H1 (cell line): Measurements from ENCODE around the gene ZNF576. TPM values are rescaled to one million over a fixed set of nuclear protein-coding genes. Genes with fewer than 3 reads are reported as not detected.
A peak's percentile ranks its signal among the peaks of the same experiment; 100 is the strongest.

Source experiments
- CTCF ChIA-PET: fragments of 300-600 bp; sonication (Branson Sonifier 250); formaldehyde crosslinking; loops from one replicate; lab custom pipeline; 2021; ENCODE audit not compliant: partially characterized antibody; lab: Charles Lee
- POLR2A ChIA-PET: fragments of 300-600 bp; sonication (Branson Sonifier 250); formaldehyde crosslinking; loops from one replicate; lab custom pipeline; 2021; ENCODE audit warnings: inconsistent platforms; ENCODE audit not compliant: partially characterized antibody; lab: Charles Lee
- DNase-seq, 2 experiments: peaks; one replicate each; pipeline versions ENCODE4 v3.0.0 to v3.0.0-alpha.2; 2010 to 2022; ENCODE audit warnings: low spot score in 2 of 2, low read depth in 1 of 2, mixed read lengths in 1 of 2
- FAIRE-seq: peaks from 2 replicates; lab custom pipeline; 2011; peaks lifted over from hg19 to GRCh38; lab: Jason Lieb, UNC
- H2AFZ ChIP-seq: 2 replicates; pipeline ENCODE4 v1.8.1; 2012; ENCODE audit warnings: low read length, inconsistent platforms
- H2AK5ac ChIP-seq: 2 replicates; pipeline ENCODE4 v1.6.1; 2013; ENCODE audit warnings: low read depth, low read length
- H2BK120ac ChIP-seq: replicated peaks from 2 replicates; pipeline ENCODE3; 2013; ENCODE audit warnings: low read depth, low read length, inconsistent platforms
- H2BK12ac ChIP-seq: 2 replicates; pipeline ENCODE4 v1.6.1; 2013; ENCODE audit warnings: low read depth, low read length
- H2BK15ac ChIP-seq: 2 replicates; pipeline ENCODE4 v1.6.1; 2013; ENCODE audit warnings: low read length
- H2BK20ac ChIP-seq: 2 replicates; pipeline ENCODE4 v1.6.1; 2013; ENCODE audit warnings: low read length
- H2BK5ac ChIP-seq: 2 replicates; pipeline ENCODE4 v1.6.1; 2013; ENCODE audit warnings: low read depth, low read length
- H3K14ac ChIP-seq: 2 replicates; pipeline ENCODE4 v1.6.1; 2013; ENCODE audit warnings: inconsistent platforms; ENCODE audit not compliant: insufficient read length
- H3K18ac ChIP-seq: 2 replicates; pipeline ENCODE4 v1.6.1; 2013; ENCODE audit warnings: low read length; ENCODE audit errors: extremely low read depth
- H3K23ac ChIP-seq: 2 replicates; pipeline ENCODE4 v1.6.1; 2013; ENCODE audit warnings: inconsistent platforms; ENCODE audit not compliant: insufficient read length
- H3K23me2 ChIP-seq: 2 replicates; pipeline ENCODE4 v1.6.1; 2013; ENCODE audit warnings: low read depth, low read length
- H3K27ac ChIP-seq: 2 replicates; pipeline ENCODE4 v1.6.1; 2011; ENCODE audit warnings: low read depth, low read length, inconsistent platforms
- H3K27me3 ChIP-seq, 4 experiments: replicated peaks in 1 of 4; 1 replicate in 1 of 4; 2 replicates in 3 of 4; pipeline versions ENCODE4 v1.6.1 to v1.8.1; 2011 to 2013; ENCODE audit warnings: low read length in 3 of 4, mild to moderate bottlenecking in 3 of 4, inconsistent platforms in 2 of 4, mixed read lengths in 2 of 4, moderate library complexity in 1 of 4; ENCODE audit not compliant: control insufficient read depth in 3 of 4, insufficient read depth in 3 of 4; ENCODE audit errors: extremely low read depth in 1 of 4
- H3K36me3 ChIP-seq, 4 experiments: 2 replicates each; pipeline versions ENCODE4 v1.6.1 to v1.8.1; 2011 to 2013; ENCODE audit warnings: mild to moderate bottlenecking in 4 of 4, low read length in 3 of 4, moderate library complexity in 2 of 4, control low read depth in 1 of 4, inconsistent platforms in 1 of 4; ENCODE audit not compliant: insufficient read depth in 4 of 4, control insufficient read depth in 2 of 4
- H3K4ac ChIP-seq: replicated peaks from 2 replicates; pipeline ENCODE3; 2013; ENCODE audit warnings: low read length, low read depth, mixed read lengths, inconsistent platforms; ENCODE audit not compliant: insufficient read length
- H3K4me1 ChIP-seq, 4 experiments: replicated peaks in 1 of 4; 1 replicate in 1 of 4; 2 replicates in 3 of 4; pipeline versions ENCODE4 v1.6.1 to v1.8.1; 2011 to 2013; ENCODE audit warnings: low read length in 3 of 4, inconsistent platforms in 2 of 4, mixed read lengths in 1 of 4; ENCODE audit not compliant: insufficient read depth in 4 of 4, control insufficient read depth in 3 of 4
- H3K4me2 ChIP-seq, 2 experiments: 2 replicates each; pipeline versions ENCODE4 v1.6.1 to v1.8.1; 2011 to 2013; ENCODE audit warnings: low read depth in 2 of 2, low read length in 2 of 2, control low read depth in 1 of 2, inconsistent platforms in 1 of 2, mild to moderate bottlenecking in 1 of 2; ENCODE audit not compliant: insufficient read depth in 1 of 2
- H3K4me3 ChIP-seq, 4 experiments: fragments of 200-600, 300-600 bp in 1 of 4; sonication (generic), shearing (Covaris generic), sonication (Bioruptor Twin) in 1 of 4; 2 replicates each; pipeline versions ENCODE4 v1.5.1 to v1.8.1; 2011 to 2016; ENCODE audit warnings: low read length in 4 of 4, low read depth in 3 of 4, control low read depth in 2 of 4, inconsistent platforms in 2 of 4, mild to moderate bottlenecking in 2 of 4, mixed read lengths in 1 of 4, moderate library complexity in 1 of 4; ENCODE audit not compliant: insufficient read depth in 2 of 4; ENCODE audit errors: extremely low read depth in 1 of 4
- H3K56ac ChIP-seq: replicated peaks from 2 replicates; pipeline ENCODE3; 2013; ENCODE audit warnings: low read depth, mild to moderate bottlenecking, mixed read lengths, low read length, inconsistent platforms; ENCODE audit not compliant: insufficient read length
- H3K79me1 ChIP-seq: 2 replicates; pipeline ENCODE4 v1.6.1; 2013; ENCODE audit warnings: low read depth, low read length, control low read depth
- H3K79me2 ChIP-seq, 2 experiments: 2 replicates each; pipeline versions ENCODE4 v1.6.1 to v1.8.1; 2012 to 2013; ENCODE audit warnings: low read length in 2 of 2, mild to moderate bottlenecking in 2 of 2, inconsistent platforms in 1 of 2; ENCODE audit not compliant: insufficient read depth in 2 of 2, control insufficient read depth in 1 of 2
- H3K9ac ChIP-seq, 4 experiments: replicated peaks in 1 of 4; 1 replicate in 1 of 4; 2 replicates in 3 of 4; pipeline versions ENCODE4 v1.6.1 to v1.8.1; 2011 to 2013; ENCODE audit warnings: low read depth in 3 of 4, low read length in 3 of 4, control low read depth in 2 of 4, mild to moderate bottlenecking in 2 of 4, moderate library complexity in 2 of 4, inconsistent platforms in 1 of 4; ENCODE audit errors: extremely low read depth in 1 of 4
- H3K9me3 ChIP-seq, 2 experiments: 2 replicates each; pipeline versions ENCODE4 v1.6.1 to v1.8.1; 2012 to 2013; ENCODE audit warnings: mild to moderate bottlenecking in 2 of 2, moderate library complexity in 2 of 2, control low read depth in 1 of 2, inconsistent platforms in 1 of 2, low read depth in 1 of 2, low read length in 1 of 2, mixed read lengths in 1 of 2; ENCODE audit not compliant: insufficient read depth in 2 of 2
- H4K20me1 ChIP-seq, 2 experiments: replicated peaks in 1 of 2; 2 replicates each; pipeline versions ENCODE3 to v1.8.1; 2011 to 2013; ENCODE audit warnings: inconsistent platforms in 2 of 2, low read length in 2 of 2, mild to moderate bottlenecking in 1 of 2; ENCODE audit not compliant: insufficient read depth in 2 of 2, control insufficient read depth in 1 of 2
- H4K5ac ChIP-seq: 2 replicates; pipeline ENCODE4 v1.6.1; 2013; ENCODE audit warnings: low read length, low read depth, mixed read lengths, inconsistent platforms; ENCODE audit not compliant: insufficient read length
- H4K8ac ChIP-seq: 2 replicates; pipeline ENCODE4 v1.8.0; 2013; ENCODE audit warnings: mild to moderate bottlenecking, moderate library complexity, low read length, inconsistent platforms; ENCODE audit not compliant: insufficient read depth; ENCODE audit errors: extremely low read depth
- H4K91ac ChIP-seq: replicated peaks from 2 replicates; pipeline ENCODE3; 2013; ENCODE audit warnings: low read length, mixed read lengths, inconsistent platforms; ENCODE audit not compliant: insufficient read length
- ATF2 ChIP-seq: IDR thresholded peaks from 2 replicates; pipeline ENCODE4 v1.6.1; 2012; ENCODE audit warnings: low read length, inconsistent platforms
- ATF3 ChIP-seq: IDR thresholded peaks from 2 replicates; pipeline ENCODE4 v1.6.1; 2011; ENCODE audit warnings: low read depth, mild to moderate bottlenecking, low read length; ENCODE audit not compliant: insufficient read depth
- WGBS, 2 experiments: shearing (Covaris generic) in 1 of 2; methylation state at CpG; one replicate each; pipeline versions ENCODE4 v1.1.6 to v1.1.7; 2013 to 2015; ENCODE audit warnings: low lambda C conversion rate in 2 of 2, mixed read lengths in 2 of 2, inconsistent platforms in 1 of 2, low coverage in 1 of 2, missing lambda C conversion rate in 1 of 2; ENCODE audit not compliant: insufficient replicate concordance in 2 of 2, insufficient coverage in 1 of 2, insufficient read length in 1 of 2; ENCODE audit errors: extremely low coverage in 1 of 2, missing lambda C conversion rate in 1 of 2; 5-methylcytosine and 5-hydroxymethylcytosine counted together
- polyA plus RNA-seq, 7 experiments: library from polyadenylated mRNA; depleted of rRNA in 3 of 7; stranded (reverse) in 5 of 7; unstranded in 2 of 7; fragments of >200 nt in 5 of 7; fragments of 200-250 nt in 2 of 7; gene quantifications; 1 replicate in 5 of 7; 2 replicates in 1 of 7; 4 replicates in 1 of 7; pipeline versions ENCODE4 v1.2.1 to v1.2.3, GENCODE V29; 2011 to 2013; ENCODE audit warnings: missing spikeins in 2 of 7, mixed read lengths in 2 of 7
- total RNA-seq: library from RNA; stranded (reverse); fragmentation: NEBNext Ultra II Directional; extraction: Animal tissue kit (Norgen Biotek cat#: 25700); gene quantifications from 2 replicates; pipeline ENCODE4 v1.2.1, GENCODE V29; 2021

The ZNF576 gene
- total and polyA plus RNA-seq, 2 of the 8 experiments (the other 6 are each of a cell fraction or from before 2014, with no cell fraction given), result 13.6 to 32.4 TPM

DNA sequence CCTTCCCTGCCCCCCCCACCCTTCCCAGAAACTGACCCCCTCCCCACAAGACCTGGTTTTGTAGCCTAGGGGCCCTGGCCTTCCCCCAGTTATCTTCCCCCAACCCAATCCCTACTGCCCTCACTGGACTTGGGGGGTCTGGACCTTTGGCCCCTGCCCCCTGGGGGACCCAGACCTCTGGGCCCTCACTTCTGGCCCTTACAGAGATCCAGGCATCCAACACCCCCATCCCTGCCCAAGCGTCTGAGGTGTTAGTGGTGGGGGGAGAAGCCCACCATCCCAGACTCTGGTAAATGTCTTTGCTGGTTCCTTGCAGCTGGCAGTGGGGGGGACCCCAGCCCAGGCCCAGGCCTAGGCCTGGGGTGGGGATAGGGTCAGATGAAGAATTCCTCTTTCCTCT, 26.6 kb downstream of the ZNF576 start:
- no peaks in the 10 kb centered on the region for H3K9me3 ChIP-seq
- no peak overlapping the region for H2BK120ac ChIP-seq
- no peak overlapping the region for H4K8ac ChIP-seq
- no peaks in the 10 kb centered on the region; a peak in 2 of 8 replicates for H3K36me3 ChIP-seq
- POLR2A ChIA-PET, result interaction anchor here (0.6 to 2.1 kb wide), 6 partner anchors 13 to 40 kb away, joined by 3 to 12 read pairs (median 4); partner anchors contain the start of genes IRGQ and ZNF576
- peaks cover 10% of the 10 kb centered on the region for H3K23me2 ChIP-seq
- CTCF ChIA-PET, result interaction anchor here (1.6 kb wide), 1 partner anchor 29 kb away, joined by 10 read pairs; no protein-coding TSS in a partner anchor
- no peak overlapping the region for H2BK15ac ChIP-seq
- peaks cover 1 to 3% of the 10 kb centered on the region in 2 experiments for H4K20me1 ChIP-seq
- H3K4me3 ChIP-seq, result no peak overlapping the region
- 100% methylated on average over 1 of the region's 1 CpG; no CpG with 5 or more reads in 1 of the 2 experiments for WGBS, 2 experiments
- no peaks in the 10 kb centered on the region; the same call in 1 of the 2 replicates for H3K79me1 ChIP-seq
- no peak overlapping the region for H3K23ac ChIP-seq
- no peak overlapping the region for H3K14ac ChIP-seq
- H3K27me3 ChIP-seq, result no peaks in the 10 kb centered on the region
- H3K4me2 ChIP-seq, result no peak overlapping the region
- no peak overlapping the region for H2BK20ac ChIP-seq
- H4K91ac ChIP-seq, result no peak overlapping the region
- 0 out of 2 replicates have a peak overlapping the region, but pooled peaks have one; percentile 0 for H2AK5ac ChIP-seq
- no peak overlapping the region for H4K5ac ChIP-seq
- FAIRE-seq, result no peak
- no peak overlapping the region for H2BK12ac ChIP-seq
- H3K79me2 ChIP-seq, result peaks cover 0 to 2% of the 10 kb centered on the region in 2 experiments; a peak in 2 of 4 replicates
- DNase-seq, result no peak
- no peak overlapping the region for H3K18ac ChIP-seq
- peaks cover 6 to 16% (median 11%) of the 10 kb centered on the region in 4 experiments for H3K4me1 ChIP-seq
- no peak overlapping the region for H2BK5ac ChIP-seq
- no peak overlapping the region for H3K56ac ChIP-seq
- no peak overlapping the region for H2AFZ ChIP-seq
- H3K27ac ChIP-seq, result no peak overlapping the region
- H3K9ac ChIP-seq, result no peak overlapping the region
- no peak overlapping the region for H3K4ac ChIP-seq
- TF ChIP-seq ATF3, result no peak
- no peak for TF ChIP-seq ATF2
